Stimulated activated naive CD4-positive, alpha-beta T cell treated with Interleukin-2 at 50 U/mL for 16 hours (primary cell): Measurements from ENCODE around the gene ZMAT2.
"Not testable (repeated sequence)": the region's sequence is repeated elsewhere in the genome, so short reads cannot be mapped to it uniquely, and the experiment has no call there.

ENCODE experiments used
- DNase-seq: peaks from one replicate; lab custom pipeline; 2025; lab: John Stamatoyannopoulos, UW

ZMAT2 gene

GRCh38 chr5:140708787-140709186, 8.5 kb downstream of the ZMAT2 start:
- not testable (repeated sequence) for DNase-seq

DNA sequence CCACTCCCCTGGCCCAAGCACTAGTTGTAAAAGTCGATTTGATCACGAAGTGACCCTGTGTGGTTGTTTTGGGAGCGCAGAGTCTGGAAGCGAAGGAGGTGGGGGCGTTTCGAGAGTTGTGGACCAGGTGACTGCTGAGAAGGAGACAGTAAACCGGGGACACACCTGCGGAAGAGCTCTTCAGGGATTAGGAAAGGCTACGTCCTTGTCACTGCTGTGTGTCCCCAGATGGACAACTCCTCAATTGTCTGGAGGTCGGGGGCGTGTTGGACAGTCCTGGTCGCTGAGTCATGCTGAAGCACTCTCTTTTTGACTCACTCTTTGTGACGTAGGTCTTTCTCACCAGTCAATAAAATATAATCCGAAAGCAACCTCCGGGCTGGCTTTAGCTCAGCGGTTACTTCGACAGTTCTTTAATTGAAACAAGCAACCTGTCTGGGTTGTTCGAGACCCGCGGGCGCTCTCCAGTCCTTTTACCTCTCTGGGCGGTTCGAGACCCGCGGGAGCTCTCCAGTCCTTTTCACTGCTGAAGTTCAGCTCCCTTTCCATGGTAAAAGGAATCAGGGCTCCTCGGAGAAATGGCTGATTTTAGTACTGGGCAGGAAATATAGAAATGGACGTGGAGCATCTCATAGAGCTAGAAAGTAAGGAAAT, 10.8 kb downstream of the ZMAT2 start:
- DNase-seq: peak; percentile 77

- no peak for DNase-seq
Observed at GRCh38 chr5:140711794-140712193, 11.5 kb downstream of the ZMAT2 start.

DNA sequence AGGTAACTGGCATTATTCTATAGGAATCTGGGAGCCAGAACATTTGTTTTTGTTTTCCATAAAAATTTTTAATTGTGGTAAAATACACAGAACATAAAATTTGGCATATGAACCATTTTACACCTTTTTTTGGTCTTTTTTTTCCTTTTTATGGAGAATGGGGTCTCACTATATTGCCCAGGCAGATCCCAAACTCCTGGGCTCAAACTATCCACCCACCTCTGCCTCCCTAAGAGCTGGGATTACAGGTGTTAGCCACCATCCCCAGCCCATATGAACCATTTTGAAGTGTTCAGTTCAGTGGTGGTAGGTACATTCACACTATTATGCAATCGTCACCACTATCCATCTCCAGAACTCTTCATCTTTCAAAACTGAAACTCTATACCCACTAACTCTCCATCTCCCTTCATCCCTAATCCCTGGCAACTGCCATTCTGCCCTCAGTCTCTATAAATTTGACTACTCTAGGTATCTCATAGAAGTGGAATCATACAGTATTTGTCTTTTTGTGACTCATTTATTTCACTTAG, 13.4 kb downstream of the ZMAT2 start:
- DNase-seq: no peak

GRCh38 chr5:140716238-140716637, 16.0 kb downstream of the ZMAT2 start:
- DNase-seq: not testable (repeated sequence)

DNA sequence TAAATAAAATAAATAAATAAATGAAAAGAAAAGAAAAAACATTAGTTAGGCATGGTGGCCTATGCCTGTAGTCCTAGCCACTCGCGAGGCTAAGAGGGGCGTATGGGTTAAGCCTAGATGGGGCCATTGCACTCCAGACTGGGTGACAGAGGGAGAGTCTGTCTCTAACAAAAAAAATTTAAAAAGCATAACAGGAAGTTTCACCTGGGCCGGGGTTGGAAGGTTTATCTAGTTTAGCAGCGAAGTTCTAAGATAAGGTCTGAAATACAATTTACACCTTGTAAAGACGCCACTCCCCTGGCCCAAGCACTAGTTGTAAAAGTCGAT, 18.0 kb downstream of the ZMAT2 start:
- DNase-seq: no peak

- not testable (repeated sequence) for DNase-seq
Observed at GRCh38 chr5:140720738-140721137, 20.5 kb downstream of the ZMAT2 start.

DNA sequence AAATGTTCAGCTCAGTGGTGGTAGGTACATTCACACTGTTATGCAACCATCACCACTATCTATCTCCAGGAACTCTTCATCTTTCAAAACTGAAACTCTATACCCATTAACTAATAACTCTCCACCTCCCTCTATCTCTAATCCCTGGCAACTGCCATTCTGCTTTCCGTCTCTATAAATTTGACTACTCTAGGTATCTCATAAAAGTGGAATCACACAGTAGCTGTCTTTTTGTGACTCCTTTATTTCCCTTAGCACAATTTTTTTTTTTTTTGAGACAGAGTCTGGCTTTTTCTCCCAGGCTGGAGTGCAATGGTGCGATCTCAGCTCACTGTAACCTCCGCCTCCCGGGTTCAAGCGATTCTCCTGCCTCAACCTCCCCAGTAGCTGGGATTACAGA, 21.1 kb downstream of the ZMAT2 start:
- DNase-seq: not testable (repeated sequence)

DNA sequence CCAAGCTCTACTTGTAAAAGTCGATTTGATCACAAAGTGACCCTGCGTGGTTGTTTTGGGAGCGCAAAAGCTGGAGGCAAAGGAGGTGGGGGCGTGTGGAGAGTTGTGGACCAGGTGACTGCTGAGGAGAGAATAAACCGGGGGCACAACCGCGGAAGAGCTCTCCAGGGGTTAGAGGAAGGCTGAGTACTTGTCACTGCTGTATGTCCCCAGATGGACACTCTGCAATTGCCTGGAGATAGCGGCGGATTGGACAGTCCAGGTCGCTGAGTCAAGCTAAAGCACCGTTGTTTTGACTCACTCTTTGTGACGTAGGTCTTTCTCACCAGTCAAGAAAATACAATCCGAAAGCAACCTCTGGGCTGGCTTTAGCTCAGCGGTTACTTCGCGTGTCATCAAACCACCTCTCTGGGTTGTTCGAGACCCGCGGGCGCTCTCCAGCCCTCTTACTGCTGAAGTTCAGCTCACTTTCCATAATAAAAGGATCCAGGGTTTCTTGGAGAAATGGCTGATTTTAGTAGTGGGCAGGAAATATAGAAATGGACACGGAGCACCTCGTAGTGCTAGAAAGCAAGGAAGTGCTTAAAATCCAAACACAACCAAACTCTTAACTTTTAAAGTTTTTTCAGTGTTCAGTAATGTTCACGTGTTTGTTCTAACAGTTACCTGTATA, 25.7 kb downstream of the ZMAT2 start:
- DNase-seq: peak; percentile 71

DNA sequence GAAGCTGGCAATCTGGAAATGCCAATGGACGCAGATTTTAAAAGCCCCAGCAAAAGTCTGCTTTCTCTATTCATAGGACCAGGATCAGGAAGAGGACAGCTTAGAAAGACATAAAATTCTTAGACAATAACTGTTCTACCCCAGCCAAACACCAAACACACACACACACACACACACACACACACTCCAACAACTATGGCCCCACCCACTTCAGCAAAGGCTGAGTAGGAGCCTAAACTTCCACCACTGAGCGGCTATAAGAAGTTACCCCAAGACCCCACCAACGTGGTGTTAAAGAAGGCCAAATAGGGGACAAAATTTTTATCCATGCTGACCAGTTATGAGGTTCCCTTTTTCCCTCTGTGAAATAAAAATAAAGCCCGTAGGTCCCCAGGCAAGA, 32.9 kb downstream of the ZMAT2 start:
- DNase-seq: no peak

- DNase-seq: no peak
Observed at GRCh38 chr5:140734354-140734753, 34.1 kb downstream of the ZMAT2 start.

- no peak for DNase-seq
Observed at GRCh38 chr5:140737486-140737885, 37.2 kb downstream of the ZMAT2 start.

GRCh38 chr5:140741967-140742366, 41.7 kb downstream of the ZMAT2 start:
- DNase-seq: no peak

- DNase-seq: no peak
Observed at GRCh38 chr5:140753561-140753960, 53.3 kb downstream of the ZMAT2 start.
